GM06990 (cell line): Measurements from ENCODE around the gene C21orf91.
A peak's percentile ranks its signal among the peaks of the same experiment; 100 is the strongest.

ENCODE experiments used
- DNase-seq: peaks from one replicate; pipeline ENCODE4 v3.0.0-alpha.2; 2011; ENCODE audit not compliant: insufficient read length; ENCODE audit errors: extremely low read depth
- H3K27me3 ChIP-seq: replicated peaks from 2 replicates; pipeline ENCODE4 v1.6.0; 2011; ENCODE audit warnings: low read length; ENCODE audit not compliant: control insufficient read depth, insufficient read depth
- H3K36me3 ChIP-seq: 2 replicates; pipeline ENCODE4 v1.5.1; 2011; ENCODE audit warnings: low read length; ENCODE audit not compliant: control insufficient read depth, insufficient read depth
- H3K4me3 ChIP-seq: replicated peaks from 2 replicates; pipeline ENCODE4 v1.5.1; 2011; ENCODE audit warnings: low read depth, mild to moderate bottlenecking, control low read depth, low read length
- CTCF ChIP-seq: IDR thresholded peaks from 2 replicates; pipeline ENCODE4 v1.5.1; 2011; ENCODE audit warnings: low read length, control low read depth, mild to moderate bottlenecking, inconsistent platforms; ENCODE audit not compliant: insufficient read depth, poor library complexity, severe bottlenecking

C21orf91 gene

DNA sequence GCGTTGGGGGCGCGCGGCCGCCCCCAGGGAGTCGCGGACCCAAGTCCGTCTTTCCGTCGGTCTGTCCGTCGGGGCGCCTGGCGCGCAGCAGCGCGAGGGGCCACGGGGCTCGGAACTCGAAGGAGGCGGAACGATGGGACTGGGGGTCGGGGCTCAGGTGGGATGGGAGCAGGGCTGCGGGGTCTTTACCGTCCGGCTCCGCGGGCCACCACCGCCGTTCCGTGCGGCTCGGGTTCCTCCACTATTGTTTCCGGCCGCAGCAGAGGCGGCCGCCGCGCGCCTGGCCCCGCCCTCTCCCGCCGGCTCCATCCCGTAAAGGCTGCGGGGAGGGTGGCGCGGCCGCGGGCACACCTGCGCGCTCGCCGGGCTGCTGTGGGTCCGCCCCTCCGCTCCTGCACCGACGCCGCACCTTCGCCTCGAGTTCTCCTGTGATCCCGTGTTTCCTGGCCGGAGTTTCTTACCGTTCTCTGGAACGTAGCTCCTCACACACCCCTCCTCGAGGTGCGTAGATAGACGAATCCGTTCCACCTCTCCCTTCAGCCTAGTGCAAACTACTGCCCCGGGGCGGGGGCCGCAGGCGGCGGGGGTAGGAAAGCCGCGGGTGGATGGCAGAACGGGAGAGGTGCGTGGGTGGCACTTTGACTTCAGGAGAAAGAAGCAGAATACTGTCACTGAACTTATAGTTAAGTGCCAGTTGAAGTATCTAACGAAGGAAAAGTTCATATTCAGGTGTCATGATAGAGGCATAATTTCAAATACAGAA lies at the start of gene C21orf91:
C21orf91 (minus strand) TSS at position 243 of the 763 bp plus-strand sequence. CDS start 1,038 bp downstream, outside the sequence.
- Histone ChIP-seq H3K27me3 (no peaks in the 10 kb centered on the region), H3K36me3 (peaks cover 3% of the 10 kb centered on the region; the same call in 1 of the 2 replicates), H3K4me3 (peak within 1 kb of the TSS; percentile 95)
- peak; percentile 94 for DNase-seq
- TF ChIP-seq CTCF, result no peak

DNA sequence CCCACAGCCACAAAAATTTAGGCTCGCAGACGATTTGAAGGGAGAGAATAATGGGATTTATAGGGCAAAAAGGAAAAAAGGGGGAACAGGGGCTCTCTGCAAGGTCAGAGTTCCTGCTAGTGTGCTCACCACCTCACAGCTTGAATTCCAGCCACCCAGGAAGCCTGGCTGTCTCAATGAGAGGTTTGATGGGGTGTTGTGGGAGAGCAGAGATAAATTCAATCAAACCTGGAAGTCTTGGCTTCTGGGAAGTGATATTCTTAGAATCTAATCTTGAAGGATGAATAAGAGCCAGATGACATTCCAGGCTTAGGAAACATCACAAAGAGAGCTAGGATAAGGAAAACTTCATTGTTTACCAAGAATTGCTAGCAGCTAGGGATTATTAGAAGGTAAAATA lies 47.4 kb upstream of the C21orf91 start:
- TF ChIP-seq CTCF, result no peak
- H3K27me3 ChIP-seq, result no peaks in the 10 kb centered on the region
- no peak overlapping the region for H3K4me3 ChIP-seq
- H3K36me3 ChIP-seq, result no peaks in the 10 kb centered on the region
- no peak for DNase-seq

- Histone ChIP-seq H3K4me3 (no peak overlapping the region), H3K27me3 (no peaks in the 10 kb centered on the region)
- TF ChIP-seq CTCF, result no peak
These were observed 40.5 kb upstream of the C21orf91 start for GRCh38 chr21:17859661-17860060.

DNA sequence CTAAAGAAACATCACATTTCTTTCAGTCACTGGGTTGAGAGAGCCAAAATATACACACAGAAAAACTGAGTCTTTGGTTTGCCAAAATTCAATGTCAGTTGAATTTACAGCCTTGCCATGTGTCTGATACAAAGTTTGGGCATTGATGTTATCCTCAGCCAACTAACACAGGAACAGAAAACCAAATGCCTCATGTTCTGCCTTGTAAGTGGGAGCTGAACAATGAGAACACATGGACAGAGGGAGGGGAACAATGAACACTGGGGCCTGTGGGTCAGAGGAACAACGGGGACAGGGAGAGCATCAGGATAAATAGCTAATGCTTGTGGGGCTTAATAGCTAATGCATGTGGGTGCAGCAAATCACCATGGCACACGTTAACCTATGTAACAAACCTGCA lies 39.6 kb upstream of the C21orf91 start:
- DNase-seq, result no peak
- Histone ChIP-seq H3K27me3 (no peaks in the 10 kb centered on the region), H3K4me3 (no peak overlapping the region), H3K36me3 (no peaks in the 10 kb centered on the region)
- TF ChIP-seq CTCF, result no peak

More at GRCh38 chr21:17859661-17860060, 40.5 kb upstream of the C21orf91 start:
- no peak for DNase-seq
- no peaks in the 10 kb centered on the region for H3K36me3 ChIP-seq

GRCh38 chr21:17854745-17855144 lies 35.6 kb upstream of the C21orf91 start:
- no peak for TF ChIP-seq CTCF
- H3K36me3 ChIP-seq, result no peaks in the 10 kb centered on the region
- H3K4me3 ChIP-seq, result no peak overlapping the region
- H3K27me3 ChIP-seq, result no peaks in the 10 kb centered on the region
- DNase-seq, result no peak
